Ectodermal cell (in vitro differentiated cells): ENCODE results near the gene PAPSS1.

ENCODE experiments used
- H3K27ac ChIP-seq: 2 replicates; pipeline ENCODE4 v1.7.0; 2013; ENCODE audit warnings: mild to moderate bottlenecking, low read depth, low read length; ENCODE audit not compliant: insufficient read depth, poor library complexity, severe bottlenecking
- H3K27me3 ChIP-seq: 2 replicates; pipeline ENCODE4 v1.7.0; 2013; ENCODE audit warnings: mild to moderate bottlenecking, low read length; ENCODE audit not compliant: insufficient read depth, control insufficient read depth, poor library complexity, severe bottlenecking
- H3K36me3 ChIP-seq: one replicate; pipeline ENCODE4 v1.7.0; 2013; ENCODE audit warnings: low read length; ENCODE audit not compliant: control insufficient read depth, insufficient read depth
- H3K4me1 ChIP-seq: one replicate; pipeline ENCODE4 v1.7.0; 2013; ENCODE audit warnings: low read length; ENCODE audit not compliant: control insufficient read depth, insufficient read depth
- H3K4me3 ChIP-seq: 2 replicates; pipeline ENCODE4 v1.7.0; 2013; ENCODE audit warnings: low read depth, low read length, control low read depth; ENCODE audit not compliant: insufficient read depth
- H3K9me3 ChIP-seq: 2 replicates; pipeline ENCODE4 v1.7.0; 2013; ENCODE audit warnings: mild to moderate bottlenecking, low read length, moderate library complexity; ENCODE audit not compliant: control insufficient read depth
- WGBS, 2 experiments: methylation state at CpG; one replicate each; pipeline ENCODE4 v1.1.7; 2013; ENCODE audit warnings: missing lambda C conversion rate in 2 of 2; 5-methylcytosine and 5-hydroxymethylcytosine counted together

PAPSS1 gene

DNA sequence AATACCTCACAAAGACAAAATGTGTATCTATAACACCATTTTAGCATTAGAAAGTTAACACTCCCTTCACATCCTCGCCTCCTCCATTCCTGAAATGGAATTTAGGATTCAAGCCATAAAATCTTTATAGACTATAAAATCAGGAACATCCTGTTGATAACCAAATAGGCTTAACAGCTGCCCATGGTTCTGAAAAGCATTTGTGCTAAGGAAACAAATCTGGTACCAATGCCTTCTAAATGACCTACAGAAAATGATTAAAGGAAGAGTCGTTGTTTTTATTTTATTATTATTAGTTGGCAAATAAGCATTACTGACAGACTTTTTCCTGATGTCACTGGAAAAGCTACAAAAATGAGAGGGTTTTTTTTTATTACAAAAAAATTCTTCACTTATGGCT, 79.8 kb downstream of the PAPSS1 start:
- Histone ChIP-seq H3K36me3 (no peaks in the 10 kb centered on the region), H3K4me1 (no peaks in the 10 kb centered on the region), H3K4me3 (no peak overlapping the region), H3K27me3 (no peaks in the 10 kb centered on the region), H3K9me3 (no peaks in the 10 kb centered on the region), H3K27ac (no peak overlapping the region)
- WGBS, 2 experiments, result 100% methylated on average over 1 to 2 of the region's 2 CpGs

DNA sequence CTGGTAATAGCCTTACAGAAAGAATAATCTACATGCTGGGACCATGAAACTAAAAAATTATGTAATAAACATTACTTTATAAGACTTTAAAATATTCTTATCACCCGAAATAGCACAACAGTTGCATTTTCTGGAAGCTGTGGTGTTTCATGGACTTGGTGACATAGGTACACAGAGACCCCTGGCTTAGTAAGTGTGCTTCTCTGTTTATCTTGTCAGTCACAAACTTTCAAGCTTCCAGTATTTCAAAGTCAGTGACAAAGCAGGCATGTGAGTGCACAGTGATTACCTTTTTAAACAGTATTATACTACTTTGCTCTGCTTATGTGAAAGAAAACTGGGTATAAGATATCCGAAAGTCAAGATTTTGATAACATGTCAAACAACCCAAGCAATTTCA, 84.3 kb downstream of the PAPSS1 start:
- Histone ChIP-seq H3K27me3 (no peaks in the 10 kb centered on the region), H3K36me3 (no peaks in the 10 kb centered on the region), H3K4me1 (no peaks in the 10 kb centered on the region), H3K4me3 (no peak overlapping the region), H3K27ac (no peak overlapping the region), H3K9me3 (no peaks in the 10 kb centered on the region)
- 95% methylated on average over 2 of the region's 2 CpGs; no CpG with 5 or more reads in 1 of the 2 experiments for WGBS, 2 experiments

DNA sequence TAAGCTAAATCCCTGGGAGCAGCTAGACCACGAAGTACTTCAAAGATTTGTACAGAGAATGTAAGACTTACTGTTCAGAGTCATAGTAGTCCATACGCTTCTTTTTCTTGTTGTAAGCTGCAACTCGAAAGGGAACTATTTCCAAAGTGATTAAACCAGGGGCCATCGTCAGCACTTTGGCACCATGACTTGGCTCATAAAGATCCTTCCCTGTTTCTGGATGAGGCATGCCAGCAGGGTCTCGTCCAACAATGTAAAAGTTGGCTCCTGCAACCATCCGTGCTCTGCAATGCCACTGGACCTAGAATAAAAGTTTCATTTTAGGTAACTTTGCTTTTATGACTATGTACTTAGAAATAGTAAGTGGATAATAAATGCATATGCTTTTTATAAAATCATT, 88.5 kb downstream of the PAPSS1 start:
- Histone ChIP-seq H3K36me3 (no peaks in the 10 kb centered on the region), H3K4me1 (no peaks in the 10 kb centered on the region), H3K4me3 (no peak overlapping the region), H3K9me3 (no peaks in the 10 kb centered on the region), H3K27me3 (no peaks in the 10 kb centered on the region), H3K27ac (no peak overlapping the region)
- WGBS, 2 experiments, result 95 to 96% methylated on average over 6 of the region's 6 CpGs

DNA sequence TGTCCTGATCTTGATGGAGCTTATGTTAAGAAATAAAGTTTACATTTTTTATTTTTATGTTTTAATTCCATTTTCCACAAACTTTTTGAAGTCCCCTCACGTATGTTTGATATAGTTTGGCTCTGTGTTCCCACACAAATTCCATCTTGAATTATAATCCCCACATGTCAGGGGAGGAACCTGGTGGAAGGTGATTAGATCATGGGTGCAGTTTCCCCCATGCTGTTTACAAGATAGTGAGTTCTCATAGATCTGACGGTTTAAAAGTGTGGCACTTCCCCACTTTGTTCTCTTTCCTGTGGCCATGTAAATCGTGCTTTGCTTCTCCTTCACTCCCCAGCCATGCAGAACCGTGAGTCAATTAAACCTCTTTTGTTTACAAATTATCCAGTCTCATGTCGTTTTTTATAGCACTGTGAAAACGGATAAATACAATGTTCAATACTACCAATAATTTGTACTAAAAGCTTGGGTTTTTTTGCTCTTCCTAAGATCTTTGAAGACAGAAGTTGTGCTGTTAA, 89.8 kb downstream of the PAPSS1 start:
- Histone ChIP-seq H3K4me1 (no peaks in the 10 kb centered on the region), H3K27me3 (no peaks in the 10 kb centered on the region), H3K36me3 (no peaks in the 10 kb centered on the region), H3K9me3 (no peaks in the 10 kb centered on the region), H3K4me3 (no peak overlapping the region), H3K27ac (no peak overlapping the region)
- 87 to 88% methylated on average over 6 of the region's 6 CpGs for WGBS, 2 experiments

DNA sequence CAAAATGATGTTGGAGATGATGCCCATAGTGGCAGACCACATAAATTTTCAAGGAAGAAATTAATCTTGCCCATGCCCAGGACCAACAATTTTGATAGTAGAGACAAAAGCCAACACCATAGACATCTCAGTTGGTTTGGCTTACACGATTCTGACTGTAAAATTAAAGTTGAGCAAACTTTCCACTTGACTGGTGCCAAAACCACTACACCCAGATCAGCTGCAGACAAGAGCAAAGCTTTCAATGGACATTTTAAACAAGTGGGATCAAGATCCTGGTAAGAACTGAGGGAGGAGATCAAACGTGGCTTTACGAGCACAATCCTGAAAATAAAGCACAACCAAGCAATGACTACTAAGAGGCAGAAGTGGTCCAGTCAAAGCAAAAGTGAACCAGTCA, 90.7 kb downstream of the PAPSS1 start:
- H3K27me3 ChIP-seq, result no peaks in the 10 kb centered on the region
- no peaks in the 10 kb centered on the region for H3K4me1 ChIP-seq
- H3K36me3 ChIP-seq, result no peaks in the 10 kb centered on the region
- no peak overlapping the region for H3K4me3 ChIP-seq
- H3K9me3 ChIP-seq, result no peaks in the 10 kb centered on the region
- WGBS, 2 experiments, result 91 to 96% methylated on average over 3 of the region's 3 CpGs
- no peak overlapping the region for H3K27ac ChIP-seq

DNA sequence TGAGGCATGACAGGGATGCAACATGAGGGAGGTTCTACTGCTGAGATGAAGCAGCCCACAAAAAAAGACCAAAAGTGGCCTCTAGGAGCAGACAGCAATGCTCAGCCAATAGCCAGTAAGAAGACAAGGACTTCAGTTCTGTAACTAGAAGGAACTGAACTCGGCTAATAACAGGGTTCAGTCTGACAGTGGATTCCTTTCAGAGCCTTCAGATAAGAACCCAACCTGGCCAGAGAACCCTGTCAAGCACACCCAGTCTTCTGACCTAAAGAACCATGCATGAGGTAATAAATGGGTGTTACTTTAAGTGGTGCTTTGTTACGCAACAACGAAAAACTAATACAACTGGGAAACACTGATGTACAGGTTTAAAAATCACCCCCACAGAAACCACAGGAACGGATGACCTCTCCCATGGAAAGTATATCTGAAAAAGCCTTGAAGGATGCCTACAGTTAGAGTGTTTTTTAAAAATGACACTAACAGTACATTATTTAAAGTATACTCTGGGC, 94.6 kb downstream of the PAPSS1 start:
- Histone ChIP-seq H3K9me3 (no peaks in the 10 kb centered on the region), H3K4me1 (no peaks in the 10 kb centered on the region), H3K27ac (no peak overlapping the region), H3K36me3 (peaks cover 4% of the 10 kb centered on the region), H3K4me3 (no peak overlapping the region), H3K27me3 (no peaks in the 10 kb centered on the region)
- 98 to 100% methylated on average over 1 to 4 of the region's 4 CpGs for WGBS, 2 experiments

DNA sequence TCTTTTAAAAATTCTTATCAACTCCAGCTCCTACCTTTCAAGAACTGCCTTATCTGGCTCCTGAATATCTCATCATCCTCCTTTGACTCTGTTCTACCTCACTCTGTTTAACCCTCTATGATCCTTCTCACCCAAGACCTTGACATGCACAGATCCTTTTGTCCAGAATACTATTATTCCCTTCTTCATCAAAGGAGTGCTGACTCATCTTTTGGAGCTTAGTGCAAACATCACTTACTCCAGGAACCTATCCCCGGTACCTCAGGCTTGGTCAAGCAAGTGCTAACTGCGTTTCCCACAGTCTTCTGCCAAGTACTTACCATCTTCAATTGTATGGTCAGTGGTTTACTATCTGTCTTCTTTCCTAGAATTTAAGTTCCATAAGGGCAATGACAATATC, 96.0 kb downstream of the PAPSS1 start:
- Histone ChIP-seq H3K27me3 (no peaks in the 10 kb centered on the region), H3K27ac (no peak overlapping the region), H3K36me3 (peaks cover 4% of the 10 kb centered on the region), H3K4me1 (no peaks in the 10 kb centered on the region), H3K4me3 (no peak overlapping the region), H3K9me3 (no peaks in the 10 kb centered on the region)
- 95% methylated on average over 2 of the region's 2 CpGs for WGBS, 2 experiments

DNA sequence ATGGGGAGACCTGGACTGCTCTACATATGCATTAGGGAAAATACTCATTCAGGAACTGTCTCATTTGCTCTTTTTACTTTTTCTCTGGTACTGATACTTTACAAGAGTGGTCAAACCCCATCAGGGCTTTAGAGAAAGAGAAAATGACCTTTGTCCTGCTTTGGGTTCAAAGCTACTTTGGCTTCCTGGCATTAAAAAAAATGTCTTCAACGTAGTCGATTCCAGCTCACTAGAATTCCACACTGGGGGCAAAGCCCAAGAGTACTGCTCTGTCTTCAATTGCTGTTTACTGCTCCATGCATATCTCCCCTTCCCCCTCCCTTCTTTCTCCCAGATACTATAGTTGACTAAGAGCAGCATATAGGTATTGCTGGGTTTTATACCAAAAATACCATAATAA, 98.0 kb downstream of the PAPSS1 start:
- H3K4me3 ChIP-seq, result no peak overlapping the region
- no peak overlapping the region for H3K27ac ChIP-seq
- H3K4me1 ChIP-seq, result no peaks in the 10 kb centered on the region
- no peaks in the 10 kb centered on the region for H3K27me3 ChIP-seq
- H3K36me3 ChIP-seq, result peaks cover 4% of the 10 kb centered on the region
- WGBS, 2 experiments, result 90 to 97% methylated on average over 2 of the region's 2 CpGs
- no peaks in the 10 kb centered on the region for H3K9me3 ChIP-seq

DNA sequence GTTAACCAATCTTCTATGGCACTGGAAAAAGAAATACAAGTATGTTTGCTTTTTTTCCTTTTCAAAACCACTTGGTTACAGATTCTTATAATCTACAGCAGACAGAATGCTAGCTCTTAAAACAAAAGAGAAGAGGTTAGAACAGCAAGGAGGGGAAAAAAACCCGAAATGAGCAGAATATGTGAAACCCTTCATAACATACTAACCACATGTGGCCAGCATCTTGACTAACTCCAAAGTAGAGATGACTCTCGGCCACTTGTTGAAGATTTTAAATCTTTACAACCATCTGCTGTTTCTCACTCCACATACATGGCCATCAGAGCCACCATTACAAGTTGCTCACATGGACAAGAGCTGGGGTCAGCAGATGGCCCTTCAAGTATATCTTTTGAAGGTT, 100.3 kb downstream of the PAPSS1 start:
- H3K36me3 ChIP-seq, result peaks cover 4% of the 10 kb centered on the region
- H3K4me3 ChIP-seq, result no peak overlapping the region
- H3K9me3 ChIP-seq, result no peaks in the 10 kb centered on the region
- no peaks in the 10 kb centered on the region for H3K4me1 ChIP-seq
- no peak overlapping the region for H3K27ac ChIP-seq
- 76 to 91% methylated on average over 1 to 2 of the region's 2 CpGs for WGBS, 2 experiments
- H3K27me3 ChIP-seq, result no peaks in the 10 kb centered on the region

DNA sequence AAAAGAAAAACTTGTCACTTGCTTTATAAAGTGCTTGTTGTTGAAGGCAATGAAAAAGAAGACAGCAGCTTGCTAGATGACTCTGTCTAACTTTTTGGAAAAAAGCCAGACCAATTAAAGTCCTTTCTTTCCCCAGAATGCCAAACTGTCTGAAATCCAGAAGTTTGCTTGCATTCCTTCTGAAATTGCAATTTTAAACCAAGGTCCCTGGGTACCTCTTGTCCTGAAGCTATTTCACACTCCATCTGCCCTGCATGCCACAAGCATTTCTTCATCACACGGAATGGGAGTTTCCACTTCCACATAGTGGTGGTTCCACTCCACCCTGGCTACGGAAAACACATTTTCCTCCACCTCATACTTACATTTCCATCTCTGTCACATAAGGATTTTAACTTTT, 101.0 kb downstream of the PAPSS1 start:
- 91 to 93% methylated on average over 2 of the region's 2 CpGs for WGBS, 2 experiments
- H3K36me3 ChIP-seq, result peaks cover 5% of the 10 kb centered on the region
- no peaks in the 10 kb centered on the region for H3K27me3 ChIP-seq
- H3K4me1 ChIP-seq, result no peaks in the 10 kb centered on the region
- no peaks in the 10 kb centered on the region for H3K9me3 ChIP-seq
- H3K4me3 ChIP-seq, result no peak overlapping the region
- H3K27ac ChIP-seq, result no peak overlapping the region

DNA sequence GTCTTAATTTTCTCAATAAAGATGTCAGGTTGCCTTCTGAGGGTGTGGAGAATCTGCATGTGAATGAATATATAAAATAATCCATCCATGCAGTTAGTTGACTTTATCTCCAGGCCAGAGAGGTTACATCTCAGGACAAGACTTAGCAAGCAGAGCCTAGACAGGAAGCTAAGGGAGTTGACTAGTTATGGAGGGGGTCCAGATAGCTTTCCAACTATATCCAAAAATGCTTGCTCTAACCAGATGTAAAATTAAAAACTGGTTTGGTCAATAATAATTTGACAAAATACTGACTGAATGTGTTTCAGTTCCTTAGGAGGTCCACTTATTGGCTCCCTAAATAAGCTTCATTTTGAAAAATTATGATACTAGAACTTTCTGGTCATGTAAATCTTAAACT, 101.4 kb downstream of the PAPSS1 start:
- H3K9me3 ChIP-seq, result no peaks in the 10 kb centered on the region
- H3K27me3 ChIP-seq, result no peaks in the 10 kb centered on the region
- no peak overlapping the region for H3K27ac ChIP-seq
- H3K36me3 ChIP-seq, result peaks cover 6% of the 10 kb centered on the region
- H3K4me1 ChIP-seq, result no peaks in the 10 kb centered on the region
- no peak overlapping the region for H3K4me3 ChIP-seq
